GM23248 (cell line): ENCODE measurements around the gene TET2. TPM values are rescaled to one million over a fixed set of nuclear protein-coding genes. Genes with fewer than 3 reads are reported as not detected.

Experiments used
- DNase-seq: peaks from one replicate; pipeline ENCODE4 v3.0.0-alpha.2; 2015
- H2AFZ ChIP-seq: fragments of 200-600 bp; sonication (generic); 2 replicates; pipeline ENCODE4 v1.6.1; 2016; ENCODE audit warnings: antibody characterized with exemption
- H3F3A ChIP-seq: fragments of 200-600 bp; sonication (generic); 2 replicates; pipeline ENCODE4 v1.6.1; 2016; ENCODE audit warnings: mild to moderate bottlenecking, antibody characterized with exemption, mixed run types; ENCODE audit not compliant: insufficient read depth
- H3K27ac ChIP-seq: fragments of 200-600 bp; sonication (generic); 2 replicates; pipeline ENCODE4 v1.5.1; 2016; ENCODE audit warnings: mild to moderate bottlenecking
- H3K27me3 ChIP-seq: fragments of 200-600 bp; sonication (generic); replicated peaks from 2 replicates; pipeline ENCODE4 v1.6.1; 2016; ENCODE audit warnings: mild to moderate bottlenecking; ENCODE audit not compliant: insufficient read depth
- H3K36me3 ChIP-seq: fragments of 200-600 bp; sonication (generic); 2 replicates; pipeline ENCODE4 v1.6.1; 2016; ENCODE audit warnings: low read depth, mild to moderate bottlenecking
- H3K4me1 ChIP-seq: fragments of 200-600 bp; sonication (generic); 2 replicates; pipeline ENCODE4 v1.6.1; 2016; ENCODE audit warnings: mild to moderate bottlenecking; ENCODE audit not compliant: insufficient read depth
- H3K4me2 ChIP-seq: fragments of 200-600 bp; sonication (generic); one replicate; pipeline ENCODE4 v1.6.1; 2016; ENCODE audit warnings: mild to moderate bottlenecking; ENCODE audit not compliant: unreplicated experiment
- H3K4me3 ChIP-seq: fragments of 200-600 bp; sonication (generic); 2 replicates; pipeline ENCODE4 v1.5.1; 2016; ENCODE audit warnings: mild to moderate bottlenecking
- H3K79me2 ChIP-seq: fragments of 200-600 bp; sonication (generic); 2 replicates; pipeline ENCODE4 v1.6.1; 2016; ENCODE audit warnings: mild to moderate bottlenecking; ENCODE audit not compliant: insufficient read depth
- H3K9ac ChIP-seq: fragments of 200-600 bp; sonication (generic); 2 replicates; pipeline ENCODE4 v1.6.1; 2016; ENCODE audit warnings: mild to moderate bottlenecking
- H3K9me2 ChIP-seq: fragments of 200-600 bp; sonication (generic); 2 replicates; pipeline ENCODE4 v1.6.1; 2016; ENCODE audit warnings: mixed run types, mild to moderate bottlenecking, moderate library complexity; ENCODE audit not compliant: insufficient read depth
- H3K9me3 ChIP-seq: fragments of 200-600 bp; sonication (generic); one replicate; pipeline ENCODE4 v1.6.1; 2017; ENCODE audit warnings: low read depth
- H4K20me1 ChIP-seq: fragments of 200-600 bp; sonication (generic); 2 replicates; pipeline ENCODE4 v1.6.0; 2016; ENCODE audit not compliant: insufficient read depth
- EZH2 ChIP-seq: fragments of 200-600 bp; sonication (generic); IDR thresholded peaks from 2 replicates; pipeline ENCODE4 v1.6.1; 2018; ENCODE audit warnings: antibody characterized with exemption, mild to moderate bottlenecking; ENCODE audit not compliant: insufficient read depth, poor library complexity, severe bottlenecking
- EZH2phosphoT487 ChIP-seq: fragments of 200-600 bp; sonication (generic); IDR thresholded peaks from 2 replicates; pipeline ENCODE4 v1.6.1; 2018; ENCODE audit warnings: antibody characterized with exemption, moderate library complexity, mild to moderate bottlenecking, low read depth; ENCODE audit not compliant: insufficient read depth
- WGBS, 2 experiments: methylation state at CpG; one replicate each; pipeline ENCODE4 v1.1.6; 2015 to 2017; ENCODE audit warnings: low lambda C conversion rate in 2 of 2, low coverage in 1 of 2; ENCODE audit errors: missing lambda C conversion rate in 2 of 2; 5-methylcytosine and 5-hydroxymethylcytosine counted together
- in situ Hi-C: fragments of 300-500 bp; cut with MboI; formaldehyde crosslinking; loops from 2 replicates; pipeline ENCODE4 v1.15.0; 2020
- polyA plus RNA-seq: library from polyadenylated mRNA; unstranded; fragments of >200 nt; fragmentation: Nextera tagmentation; extraction: Ambion mirVana; gene quantifications from 2 replicates; pipeline ENCODE4 v1.2.1, GENCODE V29; 2016
- small RNA-seq: library from RNA; depleted of rRNA; stranded (forward); fragments of <200 nt; gene quantifications from one replicate; pipeline ENCODE3, GENCODE V24; 2014; ENCODE audit warnings: low read depth, low replicate concordance
- total RNA-seq: library from RNA; depleted of rRNA; stranded (reverse); fragments of >200 nt; shearing (Covaris generic); gene quantifications from 2 replicates; pipeline ENCODE4 v1.2.3, GENCODE V29; 2014

Gene TET2
- total and polyA plus RNA-seq, 2 experiments from 2014 or later = 5.6 to 5.7 TPM

- Histone ChIP-seq H3F3A (no peaks in the 10 kb centered on the region), H4K20me1 (no peaks in the 10 kb centered on the region), H3K9me3 (no peaks in the 10 kb centered on the region), H3K27me3 (no peaks in the 10 kb centered on the region), H3K9me2 (no peaks in the 10 kb centered on the region), H3K4me2 (no peak overlapping the region), H3K27ac (no peak overlapping the region), H3K4me3 (no peak overlapping the region), H3K79me2 (no peaks in the 10 kb centered on the region), H3K36me3 (no peaks in the 10 kb centered on the region), H3K9ac (no peak overlapping the region), H2AFZ (no peak overlapping the region), H3K4me1 (no peaks in the 10 kb centered on the region)
- in situ Hi-C loops = no loop called here
- 28 to 29% methylated on average over 1 of the region's 1 CpG for WGBS, 2 experiments
- no peak for DNase-seq
- no peak for TF ChIP-seq EZH2phosphoT487
- no peak for TF ChIP-seq EZH2
These were observed 171.8 kb downstream of the TET2 start for GRCh38 chr4:105318486-105318885.

- H3K36me3 ChIP-seq = no peaks in the 10 kb centered on the region
- TF ChIP-seq EZH2phosphoT487 (no peak), EZH2 (no peak)
- H2AFZ ChIP-seq = no peak overlapping the region
- in situ Hi-C loops = no loop called here
- H3K27ac ChIP-seq = no peak overlapping the region
- H3K4me3 ChIP-seq = no peak overlapping the region
- no peak overlapping the region for H3K4me2 ChIP-seq
- WGBS, 2 experiments = 65 to 66% methylated on average over 2 of the region's 2 CpGs
- no peaks in the 10 kb centered on the region for H3K9me2 ChIP-seq
- DNase-seq = no peak
- H3K79me2 ChIP-seq = no peaks in the 10 kb centered on the region
- no peaks in the 10 kb centered on the region for H3K9me3 ChIP-seq
- H3K9ac ChIP-seq = no peak overlapping the region
- H3F3A ChIP-seq = no peaks in the 10 kb centered on the region
- no peaks in the 10 kb centered on the region for H3K27me3 ChIP-seq
- H4K20me1 ChIP-seq = no peaks in the 10 kb centered on the region
- H3K4me1 ChIP-seq = no peaks in the 10 kb centered on the region
These were observed 180.5 kb downstream of the TET2 start for GRCh38 chr4:105327222-105327621.

- no peaks in the 10 kb centered on the region for H3K4me1 ChIP-seq
- no peak overlapping the region for H2AFZ ChIP-seq
These were observed 181.3 kb downstream of the TET2 start for GRCh38 chr4:105327956-105328355.

GRCh38 chr4:105329081-105329480 lies 182.4 kb downstream of the TET2 start:
- TF ChIP-seq EZH2 (no peak), EZH2phosphoT487 (no peak)
- no peaks in the 10 kb centered on the region for H3K9me2 ChIP-seq
- no peak overlapping the region for H3K4me3 ChIP-seq
- H3K9me3 ChIP-seq = no peaks in the 10 kb centered on the region
- H3F3A ChIP-seq = no peaks in the 10 kb centered on the region
- no peaks in the 10 kb centered on the region for H3K27me3 ChIP-seq
- 32 to 52% methylated on average over 1 of the region's 1 CpG for WGBS, 2 experiments
- no peaks in the 10 kb centered on the region for H3K36me3 ChIP-seq
- H2AFZ ChIP-seq = no peak overlapping the region
- no peak overlapping the region for H3K9ac ChIP-seq
- DNase-seq = no peak
- H3K4me2 ChIP-seq = no peak overlapping the region
- no peaks in the 10 kb centered on the region for H3K4me1 ChIP-seq
- no peaks in the 10 kb centered on the region for H3K79me2 ChIP-seq
- no peak overlapping the region for H3K27ac ChIP-seq
- in situ Hi-C loops = no loop called here
- no peaks in the 10 kb centered on the region for H4K20me1 ChIP-seq

More at GRCh38 chr4:105327956-105328355, 181.3 kb downstream of the TET2 start:
- DNase-seq = no peak
- in situ Hi-C loops = no loop called here
- no peaks in the 10 kb centered on the region for H3K36me3 ChIP-seq
- H3K9me2 ChIP-seq = no peaks in the 10 kb centered on the region
- no peaks in the 10 kb centered on the region for H3K79me2 ChIP-seq
- no peaks in the 10 kb centered on the region for H3K9me3 ChIP-seq
- no peak overlapping the region for H3K27ac ChIP-seq
- no peak overlapping the region for H3K4me3 ChIP-seq
- TF ChIP-seq EZH2phosphoT487 = no peak
- no peak for TF ChIP-seq EZH2
- no peak overlapping the region for H3K4me2 ChIP-seq
- no peak overlapping the region for H3K9ac ChIP-seq
- no peaks in the 10 kb centered on the region for H4K20me1 ChIP-seq
- H3F3A ChIP-seq = no peaks in the 10 kb centered on the region
- no peaks in the 10 kb centered on the region for H3K27me3 ChIP-seq

Small RNA genes within 50 kb of the gene (small RNA-seq; reads per million reads assigned to genes)
- not detected for gene RF00322
- not detected for gene RN7SL89P
